Fibroblast of skin of back (primary cell): Measurements from ENCODE around the gene SPEM3.
A peak's percentile ranks its signal among the peaks of the same experiment; 100 is the strongest.
"Not testable (repeated sequence)": the region's sequence is repeated elsewhere in the genome, so short reads cannot be mapped to it uniquely, and the experiment has no call there.

Source experiments
- DNase-seq: peaks from one replicate; pipeline ENCODE4 v3.0.0-alpha.2; 2013

SPEM3 gene

DNA sequence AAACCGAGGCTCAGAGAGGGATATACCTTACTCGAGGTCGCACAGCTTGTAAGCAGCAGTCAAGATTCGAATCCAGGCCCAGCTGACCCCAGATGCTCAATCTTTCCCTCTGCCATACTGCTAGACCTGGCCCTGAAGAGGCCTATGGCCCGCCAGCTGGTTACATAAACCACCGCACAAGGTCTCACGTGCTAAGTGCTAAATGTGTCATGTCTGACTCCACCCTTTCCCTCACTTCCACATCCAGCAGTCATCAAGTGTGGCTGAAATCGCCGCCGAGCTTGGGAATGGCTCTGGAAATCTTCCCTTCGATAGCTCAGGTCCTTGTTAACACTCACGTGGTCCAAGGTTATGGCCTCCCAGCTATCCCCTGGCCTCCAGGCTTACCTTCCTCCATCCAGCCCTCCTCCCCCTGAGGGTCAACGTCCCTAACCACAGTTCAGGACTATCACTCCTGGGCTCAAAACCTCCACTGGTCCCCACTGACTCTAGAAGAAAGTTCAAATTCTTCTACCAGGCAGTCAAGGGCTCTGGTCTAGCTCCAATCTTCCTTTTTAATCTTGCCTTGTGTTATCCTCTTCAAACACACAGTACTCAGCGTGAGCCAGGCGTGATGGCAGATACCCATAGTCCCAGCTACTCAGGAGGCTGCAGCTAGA, 47.2 kb downstream of the SPEM3 start:
- DNase-seq = peak; percentile 9

DNA sequence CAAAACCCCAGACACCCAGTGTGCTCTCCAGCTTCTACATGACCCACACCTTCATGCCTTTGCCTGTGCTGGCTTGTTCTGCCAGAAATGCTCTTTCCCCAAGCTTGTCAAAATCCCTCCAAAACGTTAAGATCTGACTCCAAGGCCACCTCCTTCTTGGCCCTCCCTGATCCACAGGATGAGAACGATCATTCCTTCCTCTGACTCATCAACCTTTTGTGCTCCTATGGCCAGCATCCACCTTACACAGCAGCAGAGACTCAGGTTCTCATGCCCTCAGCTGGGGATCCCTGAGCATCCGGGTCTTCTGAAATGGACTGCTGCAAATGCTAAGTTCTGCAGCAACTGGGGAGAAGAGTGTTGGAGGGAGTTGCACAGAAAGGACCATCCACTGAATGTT, 47.8 kb downstream of the SPEM3 start:
- DNase-seq = peak; percentile 36

DNA sequence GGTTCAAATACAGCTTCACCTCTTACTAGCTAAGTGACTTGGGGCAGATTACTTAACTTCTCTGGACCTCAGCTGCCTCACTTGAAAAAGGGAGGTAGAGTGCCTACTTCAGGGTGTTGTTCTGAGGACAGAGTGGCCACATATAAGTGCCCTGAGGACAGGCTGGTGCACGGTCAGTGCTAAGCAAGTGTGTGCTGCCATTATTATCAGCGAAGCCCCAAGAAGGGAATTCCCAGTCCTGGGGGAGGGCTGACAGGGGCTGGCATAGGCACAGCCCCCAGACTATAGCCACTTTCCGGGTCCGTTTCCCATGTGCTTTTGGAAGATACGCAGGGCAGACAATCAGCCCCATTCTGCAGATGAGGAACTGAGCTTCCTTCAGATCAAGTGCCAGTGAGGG, 48.3 kb downstream of the SPEM3 start:
- no peak for DNase-seq

DNA sequence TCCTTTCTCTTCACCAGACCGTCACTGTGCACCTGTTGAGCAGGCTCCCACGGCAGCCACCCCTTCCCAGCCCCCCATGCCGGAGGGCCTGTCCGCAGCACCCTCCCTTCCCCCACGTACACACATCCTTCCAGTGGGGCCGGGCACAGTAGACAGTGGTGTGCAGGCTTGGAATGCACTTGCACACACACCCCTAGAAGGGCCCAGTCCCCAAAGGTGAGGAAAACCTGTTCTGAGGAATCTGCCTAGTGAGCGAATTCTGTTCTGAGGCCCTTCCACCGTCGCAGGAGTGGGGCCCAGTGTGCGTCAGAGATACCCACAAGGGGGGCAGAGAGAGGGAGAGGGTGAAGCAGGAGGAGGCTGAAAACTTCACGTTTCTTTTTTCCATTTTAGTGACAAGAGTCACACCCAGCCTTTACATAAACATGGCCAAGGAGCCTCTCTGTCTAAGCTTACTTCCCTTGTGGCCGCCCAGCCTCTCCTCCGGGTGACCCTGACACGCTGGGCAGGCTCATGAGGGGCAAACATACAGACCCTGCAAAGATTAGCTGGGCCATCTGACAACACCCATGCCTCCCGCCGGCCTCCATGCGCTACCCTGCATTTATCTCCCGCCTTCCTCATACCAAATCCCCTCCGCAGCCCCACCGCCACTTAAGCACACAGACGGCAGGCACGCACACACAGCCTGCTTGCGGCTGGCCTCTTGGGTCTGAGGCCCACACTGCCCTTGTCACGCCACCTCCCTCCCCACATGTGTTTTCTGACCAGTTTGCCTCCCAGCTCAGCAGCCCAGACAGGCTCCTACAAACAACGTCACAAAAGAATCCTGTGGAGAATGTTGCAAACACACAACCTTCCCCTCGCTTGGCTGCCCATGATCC, 49.0 kb downstream of the SPEM3 start:
- peak; percentile 80 for DNase-seq

DNA sequence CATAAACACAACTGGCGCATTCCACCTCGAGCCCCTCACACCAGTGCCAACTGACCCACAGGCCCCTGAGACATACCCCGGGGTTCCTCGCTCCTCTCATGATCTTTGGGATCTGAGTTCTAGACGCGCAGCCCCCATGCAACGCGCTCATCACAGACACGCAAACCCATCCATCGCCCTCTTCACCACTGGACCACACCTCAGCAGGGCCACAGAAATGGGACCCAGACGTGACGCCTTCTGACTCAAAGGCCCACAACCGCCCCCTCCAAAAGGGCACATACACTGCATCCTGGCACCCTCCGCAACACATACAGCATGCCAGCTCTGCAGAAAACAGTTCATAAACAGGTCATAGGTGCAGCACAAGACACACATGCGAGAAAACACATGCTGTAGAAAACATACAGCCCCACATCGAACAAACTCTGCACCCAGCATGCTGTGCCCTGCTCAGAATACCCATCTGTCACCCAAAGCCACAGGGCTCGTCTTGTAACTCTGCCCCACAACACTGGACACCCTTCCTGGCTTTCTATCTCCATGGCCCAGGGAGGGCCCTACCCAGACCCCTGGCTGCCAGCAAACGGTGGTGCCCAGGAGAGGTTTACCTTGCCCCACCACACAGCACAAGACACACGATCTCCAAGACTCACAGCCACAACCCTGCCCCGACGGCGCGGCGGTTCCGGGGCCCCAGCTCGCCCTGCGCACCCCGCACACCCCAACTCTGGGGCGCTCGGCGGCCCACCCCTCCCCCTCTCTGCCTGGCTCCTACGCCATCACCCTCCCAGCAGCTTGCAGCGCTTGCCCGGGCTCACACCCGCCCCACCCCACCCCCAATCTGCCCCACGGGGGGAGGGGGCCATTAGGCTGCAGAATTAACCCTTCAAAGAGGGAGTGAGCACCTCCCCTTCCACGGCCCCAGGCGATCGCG, 49.9 kb downstream of the SPEM3 start:
- DNase-seq = peak; percentile 38

DNA sequence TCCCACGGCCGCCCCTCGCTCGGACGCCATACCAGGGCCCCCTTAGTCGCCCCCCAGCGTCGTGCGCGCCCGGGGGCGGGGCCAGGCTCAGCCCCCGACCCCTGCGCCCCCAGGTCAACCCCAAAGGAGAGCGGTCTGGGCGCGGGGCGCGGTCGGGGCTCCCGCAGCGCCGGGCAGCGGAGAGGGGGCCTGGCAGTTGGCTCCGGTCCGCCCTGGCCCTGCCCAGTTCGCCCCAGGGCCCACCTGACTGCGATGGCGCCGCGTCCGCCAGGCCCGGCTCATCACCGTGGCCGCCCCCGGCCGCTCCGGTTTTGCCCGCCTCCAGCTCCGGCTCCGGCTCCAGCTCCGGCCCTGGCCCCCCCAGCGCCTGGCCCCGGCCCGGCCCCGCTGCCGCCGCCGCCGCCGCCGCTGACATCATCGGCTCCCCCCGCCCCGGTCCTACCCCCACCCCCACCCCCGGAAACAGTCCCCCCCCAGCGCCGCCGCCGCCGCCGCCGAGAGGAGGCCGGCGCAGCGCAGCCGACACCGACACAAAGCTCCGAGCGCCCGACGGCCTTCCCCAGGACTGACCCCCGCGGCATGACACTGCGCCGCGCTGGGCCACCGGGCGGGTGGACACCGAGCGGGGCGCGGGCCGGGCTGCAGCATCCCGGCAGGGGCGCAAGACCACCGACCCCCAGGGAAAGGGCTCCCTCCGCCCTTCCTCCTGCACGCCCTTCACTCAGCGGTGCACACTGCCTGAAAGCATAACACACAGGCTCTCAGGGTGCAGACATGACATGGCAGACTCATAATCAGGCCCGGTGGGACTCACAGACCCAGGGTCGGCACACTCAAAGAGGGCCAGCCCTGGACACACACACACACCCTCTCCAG, 50.8 kb downstream of the SPEM3 start, which contains the start of gene ZBTB4:
ZBTB4 (minus strand) TSS at position 419 of the 876 bp plus-strand sequence. CDS start 12,830 bp downstream, outside the sequence.
- peak; percentile 57 for DNase-seq

DNA sequence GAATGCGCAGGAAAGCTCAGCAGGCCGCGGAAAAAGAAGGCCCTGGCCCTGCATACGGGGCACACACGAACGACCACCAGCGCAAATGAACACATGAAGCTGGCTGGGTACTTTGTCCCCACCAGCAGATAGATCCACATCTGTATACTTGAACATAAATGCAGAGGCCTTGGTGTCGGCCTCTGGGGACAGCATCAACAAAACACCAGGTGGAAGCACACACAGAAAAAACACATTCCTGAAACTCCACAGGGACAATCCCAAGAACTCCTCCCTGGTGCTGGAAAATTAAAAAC, 51.4 kb downstream of the SPEM3 start:
- peak; percentile 18 for DNase-seq

DNA sequence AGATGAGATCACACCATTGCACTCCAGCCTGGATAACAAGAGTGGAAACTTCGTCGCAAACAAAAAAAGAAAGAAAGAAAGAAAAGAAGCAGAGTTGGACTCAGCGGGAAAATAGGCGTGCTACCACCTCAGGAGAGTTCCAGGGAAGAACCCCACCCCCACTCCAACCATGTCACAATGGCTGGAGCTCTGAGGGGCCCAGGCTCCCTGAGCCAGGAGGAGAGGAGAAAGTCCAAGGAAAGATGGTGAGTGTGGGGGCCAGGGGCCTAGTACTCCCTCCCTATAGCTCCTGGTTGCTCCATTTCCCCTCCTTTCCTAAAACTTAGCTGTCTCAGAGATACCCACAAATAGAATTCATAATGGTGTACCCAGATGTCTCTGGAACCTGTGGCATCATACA, 52.6 kb downstream of the SPEM3 start, which contains the start of gene SLC35G6:
SLC35G6 (plus strand) TSS at position 172 of the 400 bp plus-strand sequence; CDS start at position 243, 71 bp downstream.
- not testable (repeated sequence) for DNase-seq

DNA sequence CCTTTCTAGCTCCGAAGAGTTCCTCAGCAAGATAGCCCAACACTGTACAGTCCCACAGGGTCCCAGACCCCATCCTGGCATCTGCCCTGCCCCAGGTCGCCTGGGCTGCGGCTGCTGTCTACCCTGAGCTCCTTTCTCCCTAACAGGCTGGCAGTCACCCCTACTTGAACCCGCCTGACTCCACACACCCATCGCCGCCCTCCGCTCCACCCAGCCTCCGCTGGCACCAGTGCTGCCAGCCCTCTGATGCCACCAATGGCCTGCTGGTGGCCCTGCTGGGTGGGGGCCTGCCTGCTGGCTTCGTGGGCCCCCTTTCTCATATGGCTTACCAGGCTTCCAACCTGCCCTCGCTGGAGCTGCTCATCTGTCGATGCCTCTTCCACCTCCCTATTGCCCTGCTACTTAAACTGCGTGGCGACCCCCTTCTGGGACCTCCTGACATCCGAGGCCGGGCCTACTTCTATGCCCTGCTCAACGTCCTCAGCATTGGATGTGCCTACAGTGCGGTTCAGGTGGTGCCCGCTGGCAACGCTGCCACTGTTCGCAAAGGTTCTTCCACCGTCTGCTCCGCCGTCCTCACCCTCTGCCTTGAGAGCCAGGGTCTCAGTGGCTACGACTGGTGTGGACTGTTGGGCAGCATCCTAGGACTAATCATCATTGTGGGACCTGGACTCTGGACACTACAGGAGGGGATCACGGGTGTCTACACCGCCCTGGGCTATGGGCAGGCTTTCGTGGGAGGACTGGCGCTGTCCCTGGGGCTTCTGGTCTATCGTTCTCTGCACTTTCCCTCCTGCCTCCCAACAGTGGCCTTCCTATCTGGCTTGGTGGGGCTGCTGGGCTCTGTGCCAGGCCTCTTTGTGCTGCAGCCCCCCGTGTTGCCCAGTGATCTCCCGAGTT, 53.4 kb downstream of the SPEM3 start:
- not testable (repeated sequence) for DNase-seq
